Measurements from ENCODE around the gene GRIK3.

Gene GRIK3

GRCh38 chr1:37047542-37047941 is 13.2 kb upstream of the GRIK3 start:
- no peak for DNase-seq (ENCODE audit: low read depth in 2 of 2, low spot score in 1 of 2)

DNA sequence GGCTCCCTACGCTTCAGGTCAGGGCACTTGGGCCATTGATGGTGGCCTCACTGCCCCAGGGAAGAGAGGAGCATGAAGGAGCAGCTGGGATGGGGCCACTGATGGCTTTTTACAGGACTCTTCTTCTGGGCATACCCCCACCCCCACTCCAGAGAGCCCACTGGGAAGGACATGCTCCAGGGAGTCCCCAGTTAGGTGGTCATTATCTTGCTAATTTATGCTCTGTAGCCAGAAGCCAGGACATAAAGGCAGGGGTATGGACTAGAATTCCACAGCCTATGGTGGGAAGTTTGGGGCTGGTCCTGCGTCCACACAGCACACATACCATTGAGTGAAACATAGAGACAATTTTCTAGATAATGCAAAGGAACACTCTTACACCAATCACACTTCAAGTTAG is 8.8 kb upstream of the GRIK3 start:
- DNase-seq (ENCODE audit: low read depth in 2 of 2, low spot score in 1 of 2) = no peak

- DNase-seq (ENCODE audit: low read depth in 2 of 2, low spot score in 1 of 2) = no peak
Measured at GRCh38 chr1:37042506-37042905, 8.2 kb upstream of the GRIK3 start.

DNA sequence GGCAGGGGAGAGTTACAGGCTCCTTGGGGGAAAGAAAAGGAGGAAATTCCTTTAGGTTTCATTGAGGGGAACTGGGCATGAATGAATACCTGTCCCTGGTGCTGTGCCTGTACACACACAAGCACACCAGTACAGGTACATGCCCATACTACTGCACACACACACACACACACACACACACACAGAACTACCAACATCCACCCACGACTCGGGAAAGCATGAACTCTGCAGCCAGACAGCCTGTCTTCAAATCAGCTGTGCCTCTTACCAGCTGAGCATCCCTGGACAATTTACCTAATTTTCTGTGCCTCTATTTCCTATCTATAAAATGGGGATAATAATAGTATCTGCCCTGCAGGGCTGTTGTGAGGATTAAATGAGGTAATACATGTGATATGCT is 7.2 kb upstream of the GRIK3 start:
- no peak for DNase-seq (ENCODE audit: low read depth in 2 of 2, low spot score in 1 of 2)

DNA sequence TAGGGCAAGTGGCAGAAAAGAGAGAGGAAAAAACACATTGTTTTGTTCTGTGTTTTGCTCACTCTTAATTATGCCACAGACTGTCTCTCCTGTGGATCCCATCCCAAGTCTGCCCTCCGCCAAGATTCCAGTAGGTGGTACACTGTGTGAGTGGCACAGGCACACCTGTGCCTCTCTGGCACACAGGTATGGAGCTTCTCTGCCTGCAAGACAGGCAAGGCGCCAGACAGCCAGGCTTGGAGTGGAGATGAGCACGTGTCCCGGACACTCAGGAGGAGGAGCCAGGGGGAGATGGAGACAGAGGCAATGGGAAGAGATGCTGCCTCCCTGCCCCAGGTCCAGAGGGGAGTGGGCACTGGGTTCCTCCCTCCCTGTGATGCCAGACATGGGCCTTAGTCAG is 6.5 kb upstream of the GRIK3 start:
- DNase-seq (ENCODE audit: low read depth in 2 of 2, low spot score in 1 of 2) = no peak

DNA sequence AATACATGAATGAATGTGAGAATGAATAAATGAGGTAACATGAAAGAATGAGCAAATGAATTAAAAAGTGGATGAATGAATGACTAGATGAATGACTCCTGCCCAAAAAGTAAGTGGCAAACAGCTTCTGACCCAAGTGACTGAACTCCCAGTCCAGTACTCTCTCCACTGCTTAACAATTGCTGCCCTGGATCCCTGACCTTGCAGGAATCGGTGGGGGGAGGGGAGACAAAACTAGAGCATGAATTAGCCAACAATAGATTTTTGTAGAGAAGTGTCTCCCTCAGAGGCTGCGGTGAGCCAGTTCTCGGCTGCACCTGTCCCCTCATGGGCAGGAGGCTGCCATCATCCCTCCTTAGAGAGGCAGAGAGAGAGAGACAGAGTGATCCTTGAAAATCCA is 5.9 kb upstream of the GRIK3 start:
- DNase-seq (ENCODE audit: low read depth in 2 of 2, low spot score in 1 of 2) = no peak

DNA sequence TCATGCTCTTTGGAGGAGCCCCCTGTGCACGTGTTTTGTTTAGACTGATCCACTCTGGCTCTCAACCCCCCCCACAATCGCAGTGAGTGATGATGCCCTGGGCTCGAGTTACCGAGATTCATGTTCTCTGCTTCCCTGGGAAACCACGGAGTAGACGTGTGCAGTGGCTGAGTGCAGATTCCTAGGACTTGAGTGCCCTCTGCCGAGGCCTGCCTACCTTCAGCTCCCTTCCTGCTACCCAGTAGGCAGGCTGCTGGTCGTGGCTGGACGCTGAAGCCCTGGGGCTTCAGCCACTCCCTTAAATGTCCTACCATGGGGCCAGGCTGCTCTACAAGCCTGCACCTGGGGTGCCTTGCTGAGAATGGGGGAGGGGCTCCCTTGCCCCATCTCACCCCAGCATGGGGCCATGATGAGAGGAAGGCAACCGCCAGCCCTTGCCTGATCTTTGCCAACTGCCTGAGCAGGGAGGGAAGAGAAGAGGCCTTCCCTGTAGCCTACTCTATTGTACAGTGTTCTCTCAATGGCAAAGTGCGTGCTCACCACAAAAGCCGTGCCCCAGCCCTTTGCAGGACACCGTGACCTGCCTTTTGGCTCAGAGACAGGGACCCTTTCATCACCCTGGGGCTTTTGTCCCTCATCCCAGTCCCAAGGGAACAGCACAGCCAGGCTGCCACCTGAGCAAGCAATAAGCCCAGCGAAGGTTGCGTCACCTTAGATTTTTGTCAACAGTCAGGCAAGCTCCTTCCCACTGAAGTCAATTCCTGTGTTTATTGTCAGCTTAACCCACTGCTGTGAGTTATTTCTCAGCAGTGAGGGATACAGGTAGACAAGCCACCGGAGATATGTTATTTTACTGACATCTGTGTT is 4.1 kb upstream of the GRIK3 start:
- no peak for DNase-seq (ENCODE audit: low read depth in 2 of 2, low spot score in 1 of 2)

- DNase-seq (ENCODE audit: low read depth in 2 of 2, low spot score in 1 of 2) = no peak
Measured at GRCh38 chr1:37037690-37038089, 3.4 kb upstream of the GRIK3 start.

DNA sequence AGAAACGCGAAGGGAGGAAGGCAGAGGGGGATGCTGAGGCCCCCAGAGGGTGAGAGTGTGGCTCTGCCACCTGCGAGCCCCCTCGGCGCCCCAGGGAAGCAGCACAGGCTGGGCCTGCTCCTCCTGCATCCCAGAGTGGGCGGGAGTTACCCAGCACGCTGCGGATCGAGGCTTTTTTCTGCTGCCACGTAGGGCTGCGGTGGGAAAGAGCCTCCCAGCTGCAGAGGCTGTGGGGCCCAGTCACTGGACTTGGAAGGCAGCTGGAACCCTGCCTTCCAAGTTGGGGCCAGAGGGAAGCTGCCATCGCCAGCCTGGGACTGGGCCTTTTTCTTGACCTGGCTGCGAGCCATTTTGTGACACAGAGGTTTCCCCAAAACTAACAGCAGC is 2.3 kb upstream of the GRIK3 start:
- no peak for DNase-seq (ENCODE audit: low read depth in 2 of 2, low spot score in 1 of 2)

GRCh38 chr1:37035796-37036666 is 1.7 kb upstream of the GRIK3 start:
- DNase-seq (ENCODE audit: low read depth in 2 of 2, low spot score in 1 of 2) = no peak

DNA sequence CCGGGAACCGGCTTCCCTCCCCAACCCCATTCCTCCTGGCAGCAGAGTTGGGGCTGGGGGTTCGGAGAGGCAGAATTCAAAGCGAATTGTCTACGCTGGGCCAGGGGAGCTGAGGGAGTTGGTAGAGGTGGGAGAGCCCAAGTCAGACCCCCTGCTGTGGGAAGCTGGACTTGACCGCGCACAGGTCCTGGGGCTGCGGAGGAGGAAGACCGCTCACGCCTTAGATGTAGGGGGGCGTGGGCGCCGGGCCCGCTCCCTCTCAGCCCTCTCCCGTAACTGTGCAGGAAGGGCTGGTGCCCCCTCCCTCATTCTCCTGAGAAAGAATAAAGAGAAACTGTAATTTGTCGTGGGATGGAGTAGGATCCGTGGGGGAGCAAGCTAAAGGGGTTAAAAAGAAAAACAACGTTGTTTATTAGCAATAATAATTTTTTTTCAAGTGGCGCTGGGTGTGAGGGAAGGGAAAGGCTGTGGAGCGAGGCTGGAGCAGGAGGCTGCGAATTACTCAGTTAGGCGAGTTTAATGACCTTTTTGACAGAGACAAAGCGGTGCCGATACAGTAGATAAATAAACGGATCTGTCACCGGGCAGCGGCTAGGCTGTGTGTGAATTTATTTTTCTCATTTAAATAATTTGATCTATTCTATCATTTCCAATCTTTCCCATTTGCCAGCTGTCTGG is 838 bp upstream of the GRIK3 start:
- no peak for DNase-seq (ENCODE audit: low read depth in 2 of 2, low spot score in 1 of 2)

- no peak for DNase-seq (ENCODE audit: low read depth in 2 of 2, low spot score in 1 of 2)
Measured at GRCh38 chr1:37033355-37034101, 787 bp downstream of the GRIK3 start.

GRCh38 chr1:37032660-37033354 is 1.5 kb downstream of the GRIK3 start:
- DNase-seq (ENCODE audit: low read depth in 2 of 2, low spot score in 1 of 2) = no peak

DNA sequence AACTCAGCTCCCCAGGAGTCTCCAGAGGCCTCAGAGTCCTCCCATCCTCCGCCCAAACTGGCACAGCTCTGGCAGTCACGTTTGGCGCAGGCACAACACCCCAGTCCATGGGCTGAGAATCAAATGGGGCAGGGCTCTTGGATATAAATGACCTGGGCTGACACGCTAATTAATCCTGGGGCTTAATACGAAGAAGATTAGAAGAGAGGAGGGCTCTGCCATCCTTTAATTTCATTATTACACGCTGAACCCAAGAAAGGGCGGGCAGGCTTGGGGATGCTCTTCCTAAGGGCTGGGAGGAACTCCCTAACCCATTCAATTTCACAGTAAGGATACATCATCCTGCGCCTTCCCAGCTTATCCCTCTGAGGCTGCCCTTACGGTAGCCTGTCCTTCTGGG is 2.4 kb downstream of the GRIK3 start:
- no peak for DNase-seq (ENCODE audit: low read depth in 2 of 2, low spot score in 1 of 2)

- no peak for DNase-seq (ENCODE audit: low read depth in 2 of 2, low spot score in 1 of 2)
Measured at GRCh38 chr1:37031429-37031828, 2.9 kb downstream of the GRIK3 start.

DNA sequence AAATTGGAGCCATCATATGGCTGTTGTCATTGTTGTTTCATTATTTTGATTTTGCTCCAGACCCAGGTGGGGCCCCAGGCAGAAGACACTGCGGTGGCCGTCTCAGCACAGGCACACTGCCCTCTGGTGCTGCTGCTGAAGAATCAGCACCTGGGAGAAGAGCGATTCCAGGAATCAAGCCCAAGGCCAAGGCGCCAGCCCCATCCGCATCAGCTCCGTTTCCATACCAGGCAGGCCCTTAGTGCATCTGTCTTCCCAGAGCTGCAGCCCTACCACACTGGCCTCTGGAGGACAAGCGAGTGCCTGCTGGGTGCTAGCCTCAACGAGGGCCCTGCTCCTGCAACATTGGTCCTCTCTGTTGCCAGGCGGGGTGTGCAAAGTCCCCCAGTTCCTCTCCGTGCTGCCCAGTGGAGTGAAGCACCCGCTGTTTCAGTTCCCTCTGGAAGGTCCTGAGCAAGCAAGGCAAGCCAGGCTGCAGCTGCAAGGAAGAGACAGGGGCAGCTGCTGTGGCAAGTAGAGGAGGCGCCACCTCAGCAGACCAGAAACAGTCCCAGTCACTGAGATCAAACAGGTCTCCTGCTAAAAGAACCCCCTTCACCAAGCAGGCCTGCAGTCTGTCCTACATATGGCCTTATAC is 5.2 kb downstream of the GRIK3 start:
- DNase-seq (ENCODE audit: low read depth in 2 of 2, low spot score in 1 of 2) = no peak

- DNase-seq (ENCODE audit: low read depth in 2 of 2, low spot score in 1 of 2) = no peak
Measured at GRCh38 chr1:37021502-37021901, 12.8 kb downstream of the GRIK3 start.

- DNase-seq (ENCODE audit: low read depth in 2 of 2, low spot score in 1 of 2) = no peak
Measured at GRCh38 chr1:37020653-37021277, 13.6 kb downstream of the GRIK3 start.

DNA sequence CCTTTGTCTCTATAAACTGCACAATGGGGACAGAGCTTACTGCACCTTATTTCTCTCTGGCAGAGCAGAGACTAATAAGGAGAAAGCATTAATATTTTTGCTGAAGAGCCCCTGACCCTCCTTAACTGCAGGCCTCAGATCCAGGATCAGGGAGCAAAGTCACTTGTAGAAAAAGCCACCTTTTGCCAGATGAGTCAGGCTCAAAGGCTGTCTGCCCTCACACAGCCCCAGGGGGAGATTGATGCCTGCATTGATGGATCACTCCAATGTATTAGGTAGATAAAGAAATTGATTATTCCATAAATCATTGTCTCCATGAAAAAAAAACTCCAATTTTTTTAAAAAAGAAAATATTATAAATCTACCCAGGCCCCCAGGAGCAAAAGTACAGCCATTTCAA is 15.8 kb downstream of the GRIK3 start:
- DNase-seq (ENCODE audit: low read depth in 2 of 2, low spot score in 1 of 2) = no peak

- DNase-seq (ENCODE audit: low read depth in 2 of 2, low spot score in 1 of 2) = no peak
Measured at GRCh38 chr1:37017720-37018119, 16.6 kb downstream of the GRIK3 start.
